ENCODE data around the gene SLC48A1.

Gene SLC48A1

GRCh38 chr12:47744778-47745436 lies 28.1 kb upstream of the SLC48A1 start:
- no peak for DNase-seq

- no peak for DNase-seq
Observed at GRCh38 chr12:47745485-47746041, 27.5 kb upstream of the SLC48A1 start.

GRCh38 chr12:47746073-47746472 lies 27.0 kb upstream of the SLC48A1 start:
- no peak for DNase-seq

- DNase-seq: no peak
Observed at GRCh38 chr12:47746523-47746922, 26.5 kb upstream of the SLC48A1 start.

GRCh38 chr12:47747126-47747525 lies 25.9 kb upstream of the SLC48A1 start:
- DNase-seq: no peak

- no peak for DNase-seq
Observed at GRCh38 chr12:47747596-47748506, 25.2 kb upstream of the SLC48A1 start.

- no peak for DNase-seq
Observed at GRCh38 chr12:47748507-47748828, 24.6 kb upstream of the SLC48A1 start.

- no peak for DNase-seq
Observed at GRCh38 chr12:47748899-47749298, 24.1 kb upstream of the SLC48A1 start.

GRCh38 chr12:47750229-47750798 lies 22.7 kb upstream of the SLC48A1 start:
- no peak for DNase-seq

GRCh38 chr12:47750916-47751470 lies 22.0 kb upstream of the SLC48A1 start:
- no peak for DNase-seq

- DNase-seq: no peak
Observed at GRCh38 chr12:47751561-47751960, 21.5 kb upstream of the SLC48A1 start.

- DNase-seq: no peak
Observed at GRCh38 chr12:47752121-47752520, 20.9 kb upstream of the SLC48A1 start.

GRCh38 chr12:47752552-47752951 lies 20.5 kb upstream of the SLC48A1 start:
- DNase-seq: no peak

GRCh38 chr12:47753021-47754001 lies 19.7 kb upstream of the SLC48A1 start:
- DNase-seq: peak; percentile 51

GRCh38 chr12:47754126-47754525 lies 18.9 kb upstream of the SLC48A1 start:
- no peak for DNase-seq

GRCh38 chr12:47754881-47755280 lies 18.2 kb upstream of the SLC48A1 start:
- DNase-seq: no peak

GRCh38 chr12:47755655-47756562 lies 17.1 kb upstream of the SLC48A1 start:
- DNase-seq: no peak

GRCh38 chr12:47757364-47757839 lies 15.6 kb upstream of the SLC48A1 start:
- no peak for DNase-seq

- no peak for DNase-seq
Observed at GRCh38 chr12:47757840-47758583, 15.0 kb upstream of the SLC48A1 start.

- DNase-seq: no peak
Observed at GRCh38 chr12:47758584-47758833, 14.5 kb upstream of the SLC48A1 start.
